DOHH2 (cell line): ENCODE data around the gene FSTL4.

ENCODE experiments used
- CTCF ChIP-seq: fragments of 200-600 bp; sonication (generic); IDR thresholded peaks from one replicate; pipeline ENCODE4 v1.5.1; 2014; ENCODE audit warnings: antibody characterized with exemption, mild to moderate bottlenecking, low read depth, low read length; ENCODE audit not compliant: poor library complexity, severe bottlenecking
- EZH2phosphoT487 ChIP-seq: fragments of 200-600 bp; sonication (generic); IDR thresholded peaks from 2 replicates; pipeline ENCODE4 v1.6.1; 2017; ENCODE audit warnings: borderline replicate concordance, mild to moderate bottlenecking, antibody characterized with exemption, low read length, moderate library complexity, mixed read lengths

GRCh38 chr5:133360693-133361472 is 251.5 kb downstream of the FSTL4 start:
- no peak for TF ChIP-seq CTCF
- TF ChIP-seq EZH2phosphoT487: no peak
